Measurements from ENCODE around the gene BRD9. TPM values are rescaled to one million over a fixed set of nuclear protein-coding genes. Genes with fewer than 3 reads are reported as not detected.
"Not testable (repeated sequence)": the region's sequence is repeated elsewhere in the genome, so short reads cannot be mapped to it uniquely, and the experiment has no call there.

BRD9 gene
- total RNA-seq, 1 donor, result 35.8 TPM

DNA sequence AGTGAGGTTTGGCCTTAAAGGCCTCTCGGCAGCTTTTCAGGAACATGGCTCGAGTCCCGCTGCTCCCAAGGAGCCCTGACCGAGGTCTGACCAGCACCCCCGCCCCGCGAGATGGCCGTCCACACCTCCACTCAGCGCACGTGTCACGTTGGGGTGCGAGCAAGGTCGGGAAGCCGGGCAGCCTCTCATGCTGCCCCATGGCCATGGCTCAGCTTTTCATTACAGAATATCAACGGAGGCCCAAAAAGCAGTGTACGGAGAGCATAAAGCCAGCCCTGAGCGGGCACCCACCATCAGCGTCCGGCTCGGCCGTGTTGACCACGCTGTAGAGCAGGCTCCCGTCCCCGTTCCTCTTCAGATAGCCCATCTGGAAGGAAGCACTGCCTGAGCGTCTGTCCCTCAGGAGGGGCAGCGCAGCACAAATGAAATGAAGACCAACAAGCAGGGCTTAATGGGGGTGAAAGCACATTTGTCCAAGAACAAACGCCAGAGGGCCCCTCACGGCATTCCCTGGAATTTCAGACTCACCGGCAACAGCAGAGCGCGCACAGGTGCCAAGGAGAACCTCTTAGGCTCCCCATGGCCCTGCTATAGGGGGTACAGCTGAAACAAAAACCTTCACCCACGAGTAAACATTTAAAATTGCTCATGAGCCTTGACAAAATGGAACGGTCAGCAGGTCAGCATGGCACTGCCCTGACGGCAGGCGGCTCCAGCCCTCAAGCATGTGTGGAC lies 11.6 kb downstream of the BRD9 start:
- H4K20me1 ChIP-seq (ENCODE audit: insufficient read depth, low read length), result peaks cover 32% of the 10 kb centered on the region
- no peak overlapping the region for H3K4me3 ChIP-seq (ENCODE audit: insufficient read depth, low read length)
- no peak overlapping the region for H3K4me2 ChIP-seq (ENCODE audit: insufficient read depth, low read length)
- TF ChIP-seq, protein P1, sequence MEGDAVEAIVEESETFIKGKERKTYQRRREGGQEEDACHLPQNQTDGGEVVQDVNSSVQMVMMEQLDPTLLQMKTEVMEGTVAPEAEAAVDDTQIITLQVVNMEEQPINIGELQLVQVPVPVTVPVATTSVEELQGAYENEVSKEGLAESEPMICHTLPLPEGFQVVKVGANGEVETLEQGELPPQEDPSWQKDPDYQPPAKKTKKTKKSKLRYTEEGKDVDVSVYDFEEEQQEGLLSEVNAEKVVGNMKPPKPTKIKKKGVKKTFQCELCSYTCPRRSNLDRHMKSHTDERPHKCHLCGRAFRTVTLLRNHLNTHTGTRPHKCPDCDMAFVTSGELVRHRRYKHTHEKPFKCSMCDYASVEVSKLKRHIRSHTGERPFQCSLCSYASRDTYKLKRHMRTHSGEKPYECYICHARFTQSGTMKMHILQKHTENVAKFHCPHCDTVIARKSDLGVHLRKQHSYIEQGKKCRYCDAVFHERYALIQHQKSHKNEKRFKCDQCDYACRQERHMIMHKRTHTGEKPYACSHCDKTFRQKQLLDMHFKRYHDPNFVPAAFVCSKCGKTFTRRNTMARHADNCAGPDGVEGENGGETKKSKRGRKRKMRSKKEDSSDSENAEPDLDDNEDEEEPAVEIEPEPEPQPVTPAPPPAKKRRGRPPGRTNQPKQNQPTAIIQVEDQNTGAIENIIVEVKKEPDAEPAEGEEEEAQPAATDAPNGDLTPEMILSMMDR (IDR thresholded peaks at IDR 0.05; ENCODE audit: extremely low read depth, low read depth, low read length), result no peak
- H3K79me2 ChIP-seq (ENCODE audit: insufficient read depth, low read length), result peaks cover 52% of the 10 kb centered on the region
- H3K36me3 ChIP-seq (ENCODE audit: insufficient read depth, low read length), result peaks cover 68% of the 10 kb centered on the region
- no peaks in the 10 kb centered on the region for H3K9me3 ChIP-seq (ENCODE audit: low read depth, low read length)
- H3K27me3 ChIP-seq (ENCODE audit: insufficient read depth, low read length), result no peaks in the 10 kb centered on the region
- H3K27ac ChIP-seq (ENCODE audit: low read depth, low read length), result no peak overlapping the region
- DNase-seq (ENCODE audit: insufficient read length, low spot score, missing footprints), result peak; percentile 87
- H2AFZ ChIP-seq (ENCODE audit: low read length), result no peak overlapping the region
- no peaks in the 10 kb centered on the region for H3K4me1 ChIP-seq (ENCODE audit: insufficient read depth, low read length)

- H3K27me3 ChIP-seq (ENCODE audit: insufficient read depth, low read length); H3K27ac ChIP-seq (ENCODE audit: low read depth, low read length); H3K4me3 ChIP-seq (ENCODE audit: insufficient read depth, low read length); DNase-seq (ENCODE audit: insufficient read length, low spot score, missing footprints); H3K4me1 ChIP-seq (ENCODE audit: insufficient read depth, low read length); H2AFZ ChIP-seq (ENCODE audit: low read length); H3K4me2 ChIP-seq (ENCODE audit: insufficient read depth, low read length); H3K9me3 ChIP-seq (ENCODE audit: low read depth, low read length): not testable (repeated sequence)
- H3K36me3 ChIP-seq (ENCODE audit: insufficient read depth, low read length), result peaks cover 65% of the 10 kb centered on the region
- peaks cover 18% of the 10 kb centered on the region for H4K20me1 ChIP-seq (ENCODE audit: insufficient read depth, low read length)
- H3K79me2 ChIP-seq (ENCODE audit: insufficient read depth, low read length), result peaks cover 33% of the 10 kb centered on the region
Measured at GRCh38 chr5:878677-879076, 13.9 kb downstream of the BRD9 start.

DNA sequence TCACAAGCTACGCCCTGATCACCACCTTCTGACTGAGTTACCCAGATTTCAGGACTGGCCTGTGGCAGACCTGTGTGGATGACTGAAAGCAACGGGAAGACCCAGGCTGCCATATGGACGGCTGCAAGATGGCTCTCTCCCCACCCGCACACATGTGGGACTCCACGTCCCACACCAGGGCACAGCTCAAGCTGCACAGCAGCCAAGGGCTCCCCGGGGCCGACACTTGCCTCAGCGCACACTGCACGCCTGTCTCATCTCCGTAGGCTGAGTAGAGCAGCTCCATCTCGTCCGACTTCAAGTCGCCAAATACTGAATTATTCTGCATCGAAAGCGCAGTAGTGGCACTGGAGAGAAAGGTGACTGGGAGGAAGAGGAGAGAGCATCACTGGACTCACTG lies 14.5 kb downstream of the BRD9 start:
- peak; percentile 73 for DNase-seq (ENCODE audit: insufficient read length, low spot score, missing footprints)
- Histone ChIP-seq H3K4me3 (ENCODE audit: insufficient read depth, low read length) (no peak overlapping the region), H3K27ac (ENCODE audit: low read depth, low read length) (no peak overlapping the region), H3K4me1 (ENCODE audit: insufficient read depth, low read length) (no peaks in the 10 kb centered on the region), H2AFZ (ENCODE audit: low read length) (no peak overlapping the region), H3K79me2 (ENCODE audit: insufficient read depth, low read length) (peaks cover 31% of the 10 kb centered on the region), H4K20me1 (ENCODE audit: insufficient read depth, low read length) (peaks cover 14% of the 10 kb centered on the region), H3K36me3 (ENCODE audit: insufficient read depth, low read length) (peaks cover 64% of the 10 kb centered on the region), H3K4me2 (ENCODE audit: insufficient read depth, low read length) (no peak overlapping the region), H3K27me3 (ENCODE audit: insufficient read depth, low read length) (no peaks in the 10 kb centered on the region), H3K9me3 (ENCODE audit: low read depth, low read length) (no peaks in the 10 kb centered on the region)
- TF ChIP-seq, protein P1 (IDR thresholded peaks at IDR 0.05; ENCODE audit: extremely low read depth, low read depth, low read length), result no peak

GRCh38 chr5:876398-877365 lies 15.9 kb downstream of the BRD9 start:
- no peaks in the 10 kb centered on the region for H3K4me1 ChIP-seq (ENCODE audit: insufficient read depth, low read length)
- DNase-seq (ENCODE audit: insufficient read length, low spot score, missing footprints), result peak; percentile 71
- TF ChIP-seq, protein P1 (IDR thresholded peaks at IDR 0.05; ENCODE audit: extremely low read depth, low read depth, low read length), result no peak
- H2AFZ ChIP-seq (ENCODE audit: low read length), result no peak overlapping the region
- no peak overlapping the region for H3K4me3 ChIP-seq (ENCODE audit: insufficient read depth, low read length)
- no peak overlapping the region for H3K4me2 ChIP-seq (ENCODE audit: insufficient read depth, low read length)
- no peaks in the 10 kb centered on the region for H3K9me3 ChIP-seq (ENCODE audit: low read depth, low read length)
- H3K79me2 ChIP-seq (ENCODE audit: insufficient read depth, low read length), result peaks cover 17% of the 10 kb centered on the region
- H3K27ac ChIP-seq (ENCODE audit: low read depth, low read length), result no peak overlapping the region
- H4K20me1 ChIP-seq (ENCODE audit: insufficient read depth, low read length), result no peaks in the 10 kb centered on the region
- peaks cover 69% of the 10 kb centered on the region for H3K36me3 ChIP-seq (ENCODE audit: insufficient read depth, low read length)
- no peaks in the 10 kb centered on the region for H3K27me3 ChIP-seq (ENCODE audit: insufficient read depth, low read length)
